Endodermal cell (in vitro differentiated cells): ENCODE measurements around the gene NOTO. TPM values are rescaled to one million over a fixed set of nuclear protein-coding genes. Genes with fewer than 3 reads are reported as not detected.

Source experiments
- DNase-seq: peaks from one replicate; pipeline ENCODE4 v3.0.0-alpha.2; 2017
- H3K27ac ChIP-seq: 2 replicates; pipeline ENCODE4 v1.5.1; 2013; ENCODE audit warnings: mild to moderate bottlenecking, low read depth, low read length, moderate library complexity
- H3K27me3 ChIP-seq: 2 replicates; pipeline ENCODE4 v1.6.1; 2013; ENCODE audit warnings: mild to moderate bottlenecking, low read length, moderate library complexity; ENCODE audit not compliant: insufficient read depth, control insufficient read depth, poor library complexity, severe bottlenecking
- H3K36me3 ChIP-seq: 2 replicates; pipeline ENCODE4 v1.7.0; 2013; ENCODE audit warnings: mild to moderate bottlenecking, low read length, moderate library complexity; ENCODE audit not compliant: control insufficient read depth, insufficient read depth
- H3K4me1 ChIP-seq: one replicate; pipeline ENCODE4 v1.7.0; 2013; ENCODE audit warnings: low read length; ENCODE audit not compliant: control insufficient read depth, insufficient read depth
- H3K4me3 ChIP-seq: 2 replicates; pipeline ENCODE4 v1.5.1; 2013; ENCODE audit warnings: mild to moderate bottlenecking, low read length, moderate library complexity
- H3K9ac ChIP-seq: 2 replicates; pipeline ENCODE4 v1.6.1; 2013; ENCODE audit warnings: mild to moderate bottlenecking, low read length, moderate library complexity; ENCODE audit not compliant: poor library complexity, severe bottlenecking; ENCODE audit errors: extremely low read depth
- H3K9me3 ChIP-seq: 2 replicates; pipeline ENCODE4 v1.6.1; 2013; ENCODE audit warnings: mild to moderate bottlenecking, low read length, moderate library complexity; ENCODE audit not compliant: control insufficient read depth
- H3K27ac Mint-ChIP-seq: 2 replicates; pipeline ENCODE4 v1.8.0; 2020; ENCODE audit warnings: mixed read lengths
- H3K27me3 Mint-ChIP-seq: 2 replicates; pipeline ENCODE4 v1.8.0; 2021; ENCODE audit warnings: mild to moderate bottlenecking, mixed read lengths; ENCODE audit not compliant: insufficient read depth
- H3K36me3 Mint-ChIP-seq: 2 replicates; pipeline ENCODE4 v1.8.0; 2020; ENCODE audit warnings: low read depth, mixed read lengths
- H3K4me1 Mint-ChIP-seq: 2 replicates; pipeline ENCODE4 v1.8.0; 2020; ENCODE audit warnings: mixed read lengths
- H3K4me3 Mint-ChIP-seq: 2 replicates; pipeline ENCODE4 v1.8.0; 2020; ENCODE audit warnings: mild to moderate bottlenecking, moderate library complexity, mixed read lengths
- H3K9me3 Mint-ChIP-seq: 2 replicates; pipeline ENCODE4 v1.8.0; 2020; ENCODE audit warnings: mild to moderate bottlenecking, mixed read lengths
- WGBS, 2 experiments: methylation state at CpG; one replicate each; pipeline versions ENCODE4 v1.1.5 to v1.1.7; 2013; ENCODE audit warnings: missing lambda C conversion rate in 2 of 2, mixed read lengths in 1 of 2; ENCODE audit not compliant: insufficient coverage in 1 of 2, insufficient read length in 1 of 2; 5-methylcytosine and 5-hydroxymethylcytosine counted together
- total RNA-seq, 2 donors: library from RNA; stranded (reverse); fragmentation: NEBNext Ultra II Directional in 1 of 2; extraction: Animal tissue kit (Norgen Biotek cat#: 25700) in 1 of 2; gene quantifications; 2 replicates in 1 of 2; 3 replicates in 1 of 2; pipeline ENCODE4 v1.2.1, GENCODE V29; 2021
- TF ChIP-seq, protein P1 (sequence below): fragments of 200-600 bp; sonication (generic); conservative IDR thresholded peaks from 2 replicates; pipeline ENCODE4 v1.5.0; 2021; ENCODE audit warnings: antibody characterized with exemption, mild to moderate bottlenecking

Gene NOTO
- total RNA-seq, 2 donors from 2014 or later: not detected

DNA sequence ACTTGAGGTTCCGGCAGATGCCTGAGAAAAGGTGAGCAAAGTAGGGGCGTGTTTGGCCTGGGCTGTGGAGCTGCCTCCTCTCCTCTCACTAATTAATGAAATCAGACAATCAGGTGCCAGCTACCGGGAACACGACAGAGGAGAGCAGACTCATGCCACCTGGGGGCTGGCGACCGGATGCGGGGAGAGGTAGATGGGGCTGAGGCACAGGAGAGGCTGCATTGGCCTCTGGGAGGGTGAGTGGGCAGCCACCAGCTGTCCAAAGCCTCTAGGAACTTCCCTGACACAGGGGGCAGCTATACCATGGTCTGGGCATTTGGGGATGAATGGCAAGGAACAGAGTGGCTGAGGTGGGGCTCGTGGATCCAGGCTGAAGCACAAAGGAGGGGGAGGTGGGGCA, 56.9 kb downstream of the NOTO start:
- H3K9ac ChIP-seq: no peak overlapping the region
- Mint-ChIP-seq H3K27ac (no peak overlapping the region), H3K4me1 (peaks cover 2% of the 10 kb centered on the region), H3K27me3 (no peaks in the 10 kb centered on the region), H3K36me3 (peaks cover 8% of the 10 kb centered on the region), H3K4me3 (no peak overlapping the region), H3K9me3 (no peaks in the 10 kb centered on the region)
- TF ChIP-seq, protein P1, sequence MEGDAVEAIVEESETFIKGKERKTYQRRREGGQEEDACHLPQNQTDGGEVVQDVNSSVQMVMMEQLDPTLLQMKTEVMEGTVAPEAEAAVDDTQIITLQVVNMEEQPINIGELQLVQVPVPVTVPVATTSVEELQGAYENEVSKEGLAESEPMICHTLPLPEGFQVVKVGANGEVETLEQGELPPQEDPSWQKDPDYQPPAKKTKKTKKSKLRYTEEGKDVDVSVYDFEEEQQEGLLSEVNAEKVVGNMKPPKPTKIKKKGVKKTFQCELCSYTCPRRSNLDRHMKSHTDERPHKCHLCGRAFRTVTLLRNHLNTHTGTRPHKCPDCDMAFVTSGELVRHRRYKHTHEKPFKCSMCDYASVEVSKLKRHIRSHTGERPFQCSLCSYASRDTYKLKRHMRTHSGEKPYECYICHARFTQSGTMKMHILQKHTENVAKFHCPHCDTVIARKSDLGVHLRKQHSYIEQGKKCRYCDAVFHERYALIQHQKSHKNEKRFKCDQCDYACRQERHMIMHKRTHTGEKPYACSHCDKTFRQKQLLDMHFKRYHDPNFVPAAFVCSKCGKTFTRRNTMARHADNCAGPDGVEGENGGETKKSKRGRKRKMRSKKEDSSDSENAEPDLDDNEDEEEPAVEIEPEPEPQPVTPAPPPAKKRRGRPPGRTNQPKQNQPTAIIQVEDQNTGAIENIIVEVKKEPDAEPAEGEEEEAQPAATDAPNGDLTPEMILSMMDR: no peak
- no peak overlapping the region for H3K27ac ChIP-seq
- peak; percentile 24 for DNase-seq
- 91 to 96% methylated on average over 8 of the region's 8 CpGs for WGBS, 2 experiments
- H3K9me3 ChIP-seq: no peaks in the 10 kb centered on the region
- no peaks in the 10 kb centered on the region for H3K27me3 ChIP-seq
- no peaks in the 10 kb centered on the region for H3K4me1 ChIP-seq
- peaks cover 9% of the 10 kb centered on the region for H3K36me3 ChIP-seq
- H3K4me3 ChIP-seq: no peak overlapping the region

DNA sequence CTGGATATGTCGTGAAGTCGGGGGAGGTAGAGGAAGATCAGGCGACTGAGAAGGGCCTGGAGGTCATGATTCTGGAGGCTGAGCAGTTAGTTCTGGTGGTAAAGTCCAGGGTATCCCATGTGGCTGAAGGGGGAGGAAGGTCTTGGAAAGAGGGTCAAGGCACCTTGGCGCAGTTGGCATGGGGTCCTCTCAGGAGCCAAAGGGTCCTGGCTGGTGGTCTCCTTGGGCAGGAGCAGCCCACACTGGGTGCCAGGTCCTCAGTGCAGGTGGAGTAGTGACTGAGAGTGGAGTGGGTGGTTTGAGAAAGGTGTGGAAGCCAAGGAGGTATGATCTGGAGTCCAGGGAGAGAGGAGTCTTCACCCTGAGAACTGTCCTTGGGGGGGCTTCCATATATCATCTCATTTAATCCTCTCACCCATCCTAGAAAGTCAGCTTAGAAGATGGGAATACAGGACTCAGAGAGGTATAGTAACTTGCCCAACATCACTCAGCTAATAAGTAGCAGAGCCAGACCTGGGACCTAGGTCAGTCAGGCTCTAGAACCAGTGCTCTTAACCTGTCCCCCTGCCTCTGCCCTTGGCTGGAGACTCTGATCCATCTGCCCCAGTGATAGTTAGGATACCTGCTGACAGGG, 57.4 kb downstream of the NOTO start:
- TF ChIP-seq, protein P1: no peak
- no peaks in the 10 kb centered on the region for H3K9me3 ChIP-seq

DNA sequence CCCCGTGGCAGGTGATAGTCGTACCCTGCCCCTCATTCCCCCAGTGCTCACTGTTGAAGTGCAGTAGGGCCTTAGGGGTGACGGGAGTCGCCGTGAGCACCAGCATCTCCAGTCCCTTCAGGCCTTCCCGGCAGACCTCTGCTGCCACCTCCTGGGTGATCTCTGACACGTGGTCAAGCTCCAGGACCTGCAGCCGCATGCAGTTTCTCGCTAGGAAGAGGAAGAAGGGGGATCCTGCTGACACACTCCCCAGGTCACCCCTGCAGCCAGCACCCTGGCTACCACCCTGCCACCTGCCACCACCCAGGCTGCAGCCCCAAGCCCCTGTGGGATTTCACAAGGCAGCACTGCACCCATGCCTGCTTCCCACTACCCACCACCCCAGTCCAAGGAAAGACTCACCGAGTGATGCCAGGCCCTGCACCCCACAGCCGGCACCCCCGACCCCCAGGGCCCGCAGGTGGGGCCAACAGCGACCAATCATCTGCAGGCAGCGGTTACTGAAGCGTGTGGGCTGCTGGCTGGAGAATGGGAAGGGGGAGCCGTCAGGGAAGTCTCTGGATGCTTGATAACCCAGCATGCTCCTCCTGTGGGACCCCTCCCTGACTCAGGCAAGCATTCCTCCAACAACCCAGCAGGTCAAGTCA, 58.1 kb downstream of the NOTO start:
- Mint-ChIP-seq H3K36me3 (peaks cover 4% of the 10 kb centered on the region), H3K27ac (no peak overlapping the region), H3K4me3 (no peak overlapping the region), H3K27me3 (no peaks in the 10 kb centered on the region), H3K4me1 (peaks cover 2% of the 10 kb centered on the region), H3K9me3 (no peaks in the 10 kb centered on the region)
- H3K36me3 ChIP-seq: no peaks in the 10 kb centered on the region
- no peaks in the 10 kb centered on the region for H3K9me3 ChIP-seq
- 45 to 55% methylated on average over 4 to 17 of the region's 17 CpGs for WGBS, 2 experiments
- TF ChIP-seq, protein P1: peak; percentile 77
- no peak overlapping the region for H3K4me3 ChIP-seq
- no peak overlapping the region for H3K27ac ChIP-seq
- no peak overlapping the region for H3K9ac ChIP-seq
- H3K4me1 ChIP-seq: no peaks in the 10 kb centered on the region
- peak; percentile 92 for DNase-seq
- H3K27me3 ChIP-seq: no peaks in the 10 kb centered on the region

More for the DNA sequence above, 57.4 kb downstream of the NOTO start:
- Mint-ChIP-seq H3K27ac (no peak overlapping the region), H3K4me1 (peaks cover 2% of the 10 kb centered on the region), H3K4me3 (no peak overlapping the region), H3K9me3 (no peaks in the 10 kb centered on the region), H3K27me3 (no peaks in the 10 kb centered on the region), H3K36me3 (peaks cover 4% of the 10 kb centered on the region)
- no peak overlapping the region for H3K4me3 ChIP-seq
- no peak overlapping the region for H3K27ac ChIP-seq
- H3K9ac ChIP-seq: no peak overlapping the region
- H3K27me3 ChIP-seq: no peaks in the 10 kb centered on the region
- H3K36me3 ChIP-seq: peaks cover 4% of the 10 kb centered on the region
- 93 to 97% methylated on average over 4 of the region's 4 CpGs for WGBS, 2 experiments
- peak; percentile 22 for DNase-seq
- H3K4me1 ChIP-seq: no peaks in the 10 kb centered on the region

Other genes with a start within 250 kb of the NOTO start
- 10 to 100 TPM; 30.7 to 32.8 TPM for gene SFXN5, start 130.9 kb upstream of the NOTO start, total RNA-seq
- 10 to 100 TPM; 12.1 to 17.3 TPM for gene RAB11FIP5, start 89.6 kb upstream of the NOTO start, total RNA-seq
- gene SMYD5, start 11.7 kb downstream of the NOTO start, total RNA-seq: 10 to 100 TPM; 34.9 to 35.4 TPM
- gene PRADC1, start 30.7 kb downstream of the NOTO start, total RNA-seq: 10 to 100 TPM in 1 of 2 donors, 1 to 10 TPM in 1; 8.8 to 10.2 TPM
- gene CCT7, start 31.7 kb downstream of the NOTO start, total RNA-seq: 100 to 1,000 TPM; 347 to 391 TPM
- gene FBXO41, start 81.9 kb downstream of the NOTO start, total RNA-seq: 10 to 100 TPM in 1 of 2 donors, 1 to 10 TPM in 1; 9.0 to 11.2 TPM
- gene EGR4, start 91.0 kb downstream of the NOTO start, total RNA-seq: under 1 TPM in 1 of 2 donors, not detected in 1; 0.15 TPM
- gene ALMS1, start 183.3 kb downstream of the NOTO start, total RNA-seq: 10 to 100 TPM; 52.4 to 56.1 TPM